ENCODE results near the gene ADD3.
"Not testable (repeated sequence)": the region's sequence is repeated elsewhere in the genome, so short reads cannot be mapped to it uniquely, and the experiment has no call there.

ADD3 gene

DNA sequence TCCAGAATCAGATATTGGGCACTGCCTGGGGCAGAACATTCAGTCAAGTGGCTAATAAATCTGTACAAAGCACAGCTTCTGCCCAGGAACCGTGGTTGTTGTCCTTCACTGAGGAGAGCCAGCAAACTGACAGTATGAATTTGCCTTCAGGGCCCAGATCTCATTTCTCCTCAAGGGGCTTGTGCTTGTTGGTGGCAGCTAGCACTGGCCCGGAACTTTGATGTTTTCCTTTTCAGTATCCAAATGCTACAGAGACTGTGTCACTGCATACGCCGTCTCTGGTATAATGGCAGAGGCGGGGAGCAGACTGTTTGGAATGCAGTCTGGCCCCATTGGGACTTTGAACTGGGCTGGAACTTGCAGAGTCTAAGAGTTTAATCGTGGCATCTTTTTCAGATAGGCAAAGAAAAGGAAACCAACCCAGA lies 30.4 kb upstream of the ADD3 start:
- no peak for DNase-seq (ENCODE audit: low read depth)

DNA sequence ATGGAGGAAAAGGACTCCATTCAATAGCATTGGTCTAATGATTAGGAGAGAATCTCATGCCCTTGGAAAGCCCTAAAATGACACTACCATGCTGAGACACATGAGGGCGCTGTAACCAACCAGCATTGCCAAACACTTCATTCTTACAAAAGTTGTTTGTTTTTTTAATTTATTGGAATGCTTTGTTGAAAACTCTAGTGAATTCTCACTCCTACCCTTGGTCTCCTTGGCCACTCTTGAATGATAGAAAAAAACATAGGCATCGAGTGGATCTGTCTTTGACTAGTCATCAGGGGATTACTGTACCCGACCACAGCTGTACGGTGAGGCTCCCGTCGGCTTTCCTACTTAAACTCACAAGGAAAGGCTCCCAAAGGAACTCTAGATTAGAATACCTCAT lies 29.3 kb upstream of the ADD3 start:
- no peak for DNase-seq (ENCODE audit: low read depth)

DNA sequence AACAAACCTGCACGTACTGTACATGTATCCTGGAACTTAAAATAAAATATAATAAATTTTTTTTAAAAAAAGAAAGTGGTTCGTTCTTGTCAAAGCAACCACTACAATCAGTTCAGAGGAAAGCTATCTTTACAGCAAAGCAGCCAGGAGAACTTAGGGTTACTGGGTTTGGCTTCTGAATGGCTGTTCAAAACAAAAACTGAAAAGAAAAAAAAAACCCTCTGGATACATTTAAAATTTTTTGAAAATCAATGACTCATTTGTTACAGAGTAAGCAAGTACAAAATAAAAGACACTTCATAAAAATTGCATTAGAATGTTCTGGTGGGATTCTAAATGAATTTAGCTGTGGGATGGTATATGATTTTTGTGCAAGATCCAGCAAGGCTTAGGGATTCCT lies 28.6 kb upstream of the ADD3 start:
- DNase-seq (ENCODE audit: low read depth) = no peak

DNA sequence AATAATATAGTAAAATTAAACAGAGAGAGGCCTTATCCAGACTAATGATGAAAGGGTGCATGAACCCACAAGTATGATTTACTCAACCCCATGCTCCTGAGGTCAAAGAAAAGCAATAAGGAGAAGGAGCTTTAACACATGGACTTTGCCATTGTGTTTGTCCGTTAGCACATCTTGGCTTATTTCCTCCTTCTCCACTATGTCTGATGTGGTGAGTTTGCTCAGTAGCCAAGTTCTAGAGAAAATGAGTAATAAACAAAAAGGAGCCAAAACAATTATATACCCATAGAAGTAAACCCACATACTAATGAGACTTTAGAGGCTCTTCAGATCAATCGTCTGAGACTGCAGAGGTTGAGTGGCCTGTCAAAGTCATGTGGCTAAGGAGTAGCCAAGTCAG lies 26.1 kb upstream of the ADD3 start:
- no peak for DNase-seq (ENCODE audit: low read depth)

DNA sequence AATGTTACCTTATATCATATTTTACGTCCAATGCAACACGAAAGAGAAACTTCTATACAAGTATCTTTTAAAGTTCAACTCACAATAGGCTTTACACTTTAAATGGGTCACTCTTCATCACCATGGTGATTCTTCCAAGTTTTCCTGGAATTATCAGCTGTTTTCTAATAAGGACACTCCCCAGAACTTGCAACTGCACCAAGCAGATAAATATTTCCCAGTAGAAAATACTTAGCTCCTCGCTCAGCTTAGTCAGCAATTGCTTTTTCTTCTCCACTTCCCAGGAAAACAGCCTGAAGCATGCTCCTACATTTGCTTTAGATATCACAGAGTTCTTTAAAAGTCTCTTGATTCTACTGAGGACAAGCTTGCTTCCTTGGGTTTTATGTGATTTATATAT lies 25.7 kb upstream of the ADD3 start:
- no peak for DNase-seq (ENCODE audit: low read depth)

DNA sequence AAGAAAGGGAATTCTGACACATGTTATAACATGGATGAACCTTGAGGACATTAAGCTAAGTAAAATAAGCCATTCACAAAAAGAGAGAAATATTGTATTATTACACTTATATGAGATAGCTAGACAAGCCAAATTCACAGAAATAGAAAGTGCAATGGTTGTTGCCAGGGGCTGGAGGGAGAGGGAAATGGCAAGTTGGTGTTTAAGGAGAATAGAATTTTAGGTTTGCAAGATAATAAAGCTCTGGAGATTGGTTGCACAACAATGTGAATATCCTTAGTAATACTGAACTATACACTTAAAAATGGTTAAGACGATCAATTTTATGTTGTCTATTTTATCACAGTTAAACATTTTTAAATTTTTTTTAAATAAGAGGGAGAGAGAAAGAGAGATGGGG lies 25.0 kb upstream of the ADD3 start:
- DNase-seq (ENCODE audit: low read depth) = no peak

DNA sequence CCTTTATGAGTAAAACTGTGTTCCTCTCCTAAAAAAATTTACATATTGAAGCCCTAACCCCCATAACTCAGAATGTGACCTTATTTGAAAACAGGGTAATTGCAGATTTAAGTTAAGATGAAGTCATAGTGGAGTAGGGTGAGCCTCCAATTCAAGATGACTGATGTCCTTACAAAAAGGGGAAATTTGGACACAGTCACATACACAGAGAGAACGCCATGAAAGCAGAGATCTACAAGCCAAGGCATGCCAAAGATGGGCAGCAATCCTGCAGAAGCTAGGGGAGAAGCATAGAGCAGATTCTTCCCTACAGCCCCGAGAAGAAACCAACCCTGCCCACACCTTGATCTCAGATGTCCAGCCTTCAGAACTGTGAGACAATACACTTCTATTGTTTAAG lies 23.8 kb upstream of the ADD3 start:
- DNase-seq (ENCODE audit: low read depth) = no peak

DNA sequence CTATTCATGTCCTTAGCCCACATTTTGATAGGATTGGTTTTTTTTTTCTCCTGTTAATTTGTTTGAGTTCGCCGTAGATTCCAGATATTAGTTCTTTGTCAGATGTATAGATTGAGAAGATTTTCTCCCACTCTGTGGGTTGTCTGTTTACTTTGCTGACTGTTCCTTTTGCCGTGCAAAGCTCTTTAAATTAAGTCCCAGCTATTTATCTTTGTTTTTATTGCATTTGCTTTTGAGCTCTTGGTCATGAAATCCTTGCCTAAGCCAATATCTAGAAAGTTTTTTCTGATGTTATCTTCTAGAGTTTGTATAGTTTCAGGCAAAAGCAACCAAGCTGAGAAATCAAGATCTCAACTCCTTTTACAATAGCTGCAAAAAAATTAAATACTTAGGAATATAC lies 22.0 kb upstream of the ADD3 start:
- not testable (repeated sequence) for DNase-seq (ENCODE audit: low read depth)

DNA sequence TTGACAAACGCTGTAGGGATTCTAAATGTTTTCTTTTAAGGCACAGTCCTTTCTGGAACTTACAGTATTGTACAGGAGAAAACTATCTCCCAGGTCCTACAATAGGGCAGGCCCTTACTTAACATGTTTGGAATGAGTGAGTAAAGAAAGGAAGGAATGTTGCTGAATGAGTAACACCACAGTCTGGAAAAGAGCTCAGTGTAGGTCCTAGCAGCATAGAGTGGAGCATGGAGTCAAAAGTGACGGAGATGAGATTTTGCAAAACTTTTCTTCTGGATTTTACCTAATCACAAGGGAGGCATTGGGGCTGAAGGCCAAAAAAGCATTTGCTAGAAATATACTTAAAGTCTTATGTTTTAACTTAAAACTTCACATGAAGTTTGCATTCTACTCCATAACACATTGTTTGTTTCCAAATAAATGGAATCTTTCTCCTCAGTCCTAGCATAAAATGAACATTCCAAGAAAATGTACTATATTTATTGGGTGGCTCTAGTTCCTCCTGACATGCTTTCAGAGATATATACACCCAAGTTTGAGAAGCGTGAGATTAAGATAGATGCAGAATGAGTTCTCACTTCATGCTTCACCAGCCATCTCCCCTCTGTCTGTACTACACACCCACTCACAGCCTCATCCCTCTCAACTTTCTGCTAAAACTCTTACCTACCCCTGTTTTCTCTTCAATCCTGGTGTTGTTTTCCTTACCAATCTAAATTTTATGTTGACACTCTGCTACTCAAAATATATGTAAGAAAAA lies 20.2 kb upstream of the ADD3 start:
- no peak for DNase-seq (ENCODE audit: low read depth)

DNA sequence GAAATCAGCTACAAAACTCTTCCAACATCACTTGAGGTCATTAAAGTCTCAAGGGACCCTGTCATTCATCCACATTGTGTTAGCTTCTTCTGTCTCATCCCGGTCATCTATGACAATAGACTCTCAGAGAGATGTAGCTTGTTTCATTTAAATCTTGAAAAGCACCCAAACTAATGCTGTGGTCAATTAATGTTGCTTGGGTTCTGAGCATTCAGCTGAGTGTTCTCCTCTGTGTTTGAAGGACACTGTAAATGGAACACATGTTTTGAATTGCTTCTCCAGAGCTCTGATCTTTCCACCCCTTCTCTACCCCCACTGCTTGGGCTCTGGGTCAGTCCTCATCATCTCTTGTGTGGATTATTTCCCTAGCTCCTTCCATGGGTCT lies 19.6 kb upstream of the ADD3 start:
- DNase-seq (ENCODE audit: low read depth) = no peak

DNA sequence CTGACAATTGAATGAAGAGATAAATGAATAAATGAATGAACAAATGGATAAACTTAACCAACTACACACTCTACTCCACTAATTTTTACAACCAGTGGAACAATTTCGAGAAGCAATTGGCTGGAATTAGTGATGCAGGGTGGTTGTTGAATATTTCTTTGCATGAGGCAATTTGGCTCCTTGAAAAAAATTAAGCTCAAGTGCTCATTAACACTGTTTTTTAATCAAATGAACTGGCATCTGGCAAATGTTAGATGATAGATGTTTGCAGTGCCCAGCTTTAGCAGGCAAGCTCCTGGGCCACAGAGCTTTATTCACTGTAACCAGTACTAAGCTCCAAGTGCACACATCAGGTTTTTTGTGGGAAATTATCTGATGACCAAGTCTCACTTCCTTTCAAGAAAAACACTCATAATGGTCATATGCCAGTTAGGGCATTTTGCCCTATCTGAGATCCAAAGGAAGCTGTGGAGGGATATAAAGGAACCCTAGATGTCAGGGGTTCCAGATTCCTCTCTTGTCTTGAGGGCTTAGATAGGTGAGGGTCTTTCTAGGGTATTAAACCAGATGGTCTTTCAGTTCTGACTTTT lies 16.4 kb upstream of the ADD3 start:
- DNase-seq (ENCODE audit: low read depth) = no peak

DNA sequence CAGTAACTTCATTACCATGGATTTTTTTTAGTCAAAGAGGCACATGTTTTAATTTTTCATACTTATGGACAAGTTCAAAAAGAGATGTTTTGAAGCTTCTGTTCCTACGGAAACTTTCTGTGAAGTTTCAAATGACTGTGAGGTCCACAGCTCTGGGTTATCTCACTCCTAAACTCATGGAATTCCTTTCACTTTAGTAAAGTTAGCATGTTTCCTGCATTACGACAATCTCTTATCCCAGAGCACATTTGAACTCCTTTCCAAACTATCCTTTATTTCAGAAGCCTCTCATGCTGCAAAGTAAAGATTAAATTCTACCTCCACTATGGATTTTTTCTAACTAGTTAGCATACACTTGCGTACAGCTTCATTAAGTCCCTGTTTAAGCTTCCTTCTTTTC lies 15.3 kb upstream of the ADD3 start:
- peak; percentile 72 for DNase-seq (ENCODE audit: low read depth)

DNA sequence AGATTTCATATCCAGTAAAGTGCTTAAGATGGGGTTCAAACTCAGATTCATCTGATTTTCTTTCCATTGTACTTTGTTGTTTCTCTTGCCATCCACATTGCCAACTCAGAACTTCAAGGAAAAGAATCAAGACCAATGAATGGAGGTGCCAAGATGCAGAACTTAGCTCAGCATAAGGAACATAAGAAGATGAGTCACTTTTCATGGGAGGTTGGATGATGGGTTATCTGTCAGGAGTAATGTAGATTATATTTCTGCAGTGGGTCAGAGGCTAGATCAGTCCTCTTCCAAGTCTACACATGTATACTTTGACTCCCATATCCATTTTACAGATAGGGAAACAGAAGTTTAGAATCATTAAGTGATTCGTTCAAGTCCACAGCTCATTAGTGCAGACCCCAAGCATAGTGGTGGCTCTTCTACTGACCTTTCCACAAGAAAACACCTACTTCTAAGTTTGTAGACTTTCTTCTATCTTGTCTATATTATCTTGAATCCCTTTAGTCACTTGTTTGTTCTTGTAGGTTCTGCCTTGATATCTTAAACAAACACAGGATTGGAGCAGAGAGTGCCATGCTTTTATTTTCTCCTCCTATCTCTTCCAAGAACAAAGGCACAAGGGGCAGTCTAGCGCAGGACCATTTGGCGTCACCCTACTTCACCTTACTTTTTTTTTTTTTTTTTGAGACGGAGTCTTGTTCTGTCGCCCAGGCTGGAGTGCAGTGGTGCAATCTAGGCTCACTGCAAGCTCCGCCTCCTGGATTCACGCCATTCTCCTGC lies 14.0 kb upstream of the ADD3 start:
- DNase-seq (ENCODE audit: low read depth) = no peak

DNA sequence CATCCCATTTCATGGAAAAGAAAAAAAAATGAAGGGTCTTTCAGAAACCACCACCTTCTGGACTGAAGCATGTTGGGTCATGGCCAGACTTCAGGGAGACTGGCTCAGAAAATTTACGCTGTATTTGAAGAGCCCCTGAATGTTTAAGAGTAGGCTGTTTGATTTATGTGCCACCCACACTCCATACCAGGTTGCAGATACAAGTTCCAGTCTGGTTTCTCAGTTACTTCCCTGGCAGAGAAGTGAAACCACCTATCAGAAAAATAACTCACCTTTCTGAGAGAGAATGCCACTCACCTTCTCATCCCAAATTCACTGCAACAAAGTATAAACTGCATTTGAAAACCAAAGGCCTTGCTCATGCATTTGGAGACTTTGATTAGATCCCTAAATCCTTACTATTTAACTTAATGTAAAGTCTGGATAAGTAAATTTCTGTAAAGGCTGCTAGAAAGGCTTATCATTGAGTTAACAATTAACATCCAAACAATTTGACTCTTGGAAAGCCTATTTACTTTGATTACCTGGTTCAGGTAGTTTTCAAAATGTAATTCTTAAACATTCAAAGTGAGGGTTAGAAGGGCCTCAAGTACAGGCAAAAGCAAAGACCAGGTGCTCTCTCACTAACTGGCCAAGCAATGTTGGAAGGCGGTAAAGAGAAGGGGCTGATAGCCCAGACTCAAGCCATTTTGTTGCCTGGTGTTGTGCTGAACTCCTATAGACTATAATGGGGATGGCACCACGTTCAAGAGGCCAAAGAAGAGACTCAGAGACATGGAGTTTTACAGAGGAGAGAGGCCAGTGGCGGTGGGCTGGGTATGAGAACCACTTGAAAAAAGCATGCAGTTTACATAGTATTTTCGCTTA lies 12.8 kb upstream of the ADD3 start:
- DNase-seq (ENCODE audit: low read depth) = no peak

DNA sequence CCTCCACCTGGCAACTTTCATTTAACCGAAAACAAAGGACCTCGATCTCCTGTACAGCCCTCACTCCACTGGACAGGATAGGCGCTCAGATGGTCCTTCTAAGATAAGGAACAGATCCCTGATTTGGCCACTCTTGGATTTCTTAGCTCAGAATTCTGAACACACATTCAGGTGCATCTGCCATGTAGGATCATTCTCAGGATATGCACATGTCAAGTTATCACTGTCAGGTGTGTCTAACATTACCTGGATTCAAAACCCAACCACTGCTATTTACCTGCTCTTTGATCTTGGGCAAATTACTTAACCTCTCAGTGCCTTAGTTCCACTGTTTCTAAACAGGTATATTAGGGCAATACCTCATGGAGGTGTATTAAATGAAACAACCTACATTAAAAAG lies 12.2 kb upstream of the ADD3 start:
- DNase-seq (ENCODE audit: low read depth) = no peak

DNA sequence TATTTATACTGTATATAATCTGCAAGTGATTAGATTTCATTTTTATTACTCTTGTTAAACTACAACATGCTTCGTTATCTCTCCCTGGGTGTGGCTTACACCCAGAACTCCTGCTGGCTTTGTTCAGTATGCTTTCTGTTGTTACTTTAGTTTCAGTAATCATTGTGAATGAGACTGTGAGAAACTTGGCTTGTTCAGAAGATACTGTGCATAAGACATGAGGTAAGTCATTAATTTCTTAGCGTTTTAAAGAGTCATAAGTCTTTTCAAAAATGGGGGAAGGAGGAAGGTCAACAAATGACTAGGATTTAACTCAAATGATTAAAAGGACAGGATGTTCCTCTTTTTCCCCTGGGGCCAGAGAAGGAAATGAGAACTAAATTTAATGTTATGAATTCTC lies 11.6 kb upstream of the ADD3 start:
- DNase-seq (ENCODE audit: low read depth) = no peak

DNA sequence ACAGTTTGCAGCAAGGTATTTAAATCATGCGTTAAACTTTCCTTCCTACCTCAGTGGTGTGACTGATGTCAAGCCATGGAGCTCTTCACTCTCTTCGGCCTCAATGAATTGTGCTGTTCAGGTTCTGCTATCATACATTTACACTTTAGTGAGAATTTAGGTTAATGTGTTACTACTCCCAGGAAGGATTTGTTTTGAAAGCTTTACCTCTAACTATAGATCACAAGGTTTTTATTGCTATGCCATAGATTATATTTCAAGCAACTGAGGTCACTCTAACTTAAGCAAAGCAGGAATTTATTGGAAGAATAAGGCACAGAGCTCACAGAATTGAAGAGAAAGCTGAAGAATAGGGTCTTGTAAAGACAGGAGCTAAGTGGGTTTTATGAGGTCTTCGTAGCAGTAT lies 11.0 kb upstream of the ADD3 start:
- DNase-seq (ENCODE audit: low read depth) = no peak

DNA sequence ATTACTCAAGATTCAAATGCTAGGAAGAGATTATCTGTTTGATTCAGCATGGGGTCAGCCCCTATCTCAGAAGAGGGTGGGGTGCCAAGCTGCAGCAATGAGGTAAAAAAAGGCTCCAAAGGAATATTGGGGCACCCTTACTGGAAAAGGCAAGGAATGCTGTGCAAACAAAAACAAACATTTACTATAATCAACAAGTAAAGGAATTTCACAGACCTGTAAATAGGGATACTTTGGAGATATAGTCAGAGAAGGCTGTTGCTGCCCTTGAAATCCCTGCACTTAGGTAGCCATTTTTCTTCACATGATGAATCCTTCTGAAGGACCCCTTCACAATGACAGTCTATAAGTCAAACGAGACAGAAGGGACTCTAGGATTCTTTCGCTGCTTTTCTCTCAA lies 10.6 kb upstream of the ADD3 start:
- DNase-seq (ENCODE audit: low read depth) = no peak

DNA sequence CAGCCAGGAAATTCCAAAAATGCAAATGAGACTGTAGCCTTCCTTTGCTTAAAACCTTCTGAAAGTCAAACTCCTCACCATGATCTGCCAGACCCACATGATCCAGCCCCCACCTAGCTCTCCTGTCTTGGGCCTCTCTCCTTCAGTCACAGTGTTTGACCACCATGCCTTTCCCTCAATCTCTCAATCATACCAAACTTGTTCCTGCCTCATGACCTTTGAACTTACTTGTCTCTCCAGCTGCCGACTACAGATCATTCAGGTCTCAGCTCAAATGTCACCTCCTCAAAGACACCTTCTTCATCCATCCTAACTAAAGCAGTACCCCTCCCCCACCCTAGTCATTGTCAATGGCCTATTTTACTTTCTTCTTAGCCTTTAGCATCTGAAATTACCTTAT lies 9.3 kb upstream of the ADD3 start:
- no peak for DNase-seq (ENCODE audit: low read depth)

DNA sequence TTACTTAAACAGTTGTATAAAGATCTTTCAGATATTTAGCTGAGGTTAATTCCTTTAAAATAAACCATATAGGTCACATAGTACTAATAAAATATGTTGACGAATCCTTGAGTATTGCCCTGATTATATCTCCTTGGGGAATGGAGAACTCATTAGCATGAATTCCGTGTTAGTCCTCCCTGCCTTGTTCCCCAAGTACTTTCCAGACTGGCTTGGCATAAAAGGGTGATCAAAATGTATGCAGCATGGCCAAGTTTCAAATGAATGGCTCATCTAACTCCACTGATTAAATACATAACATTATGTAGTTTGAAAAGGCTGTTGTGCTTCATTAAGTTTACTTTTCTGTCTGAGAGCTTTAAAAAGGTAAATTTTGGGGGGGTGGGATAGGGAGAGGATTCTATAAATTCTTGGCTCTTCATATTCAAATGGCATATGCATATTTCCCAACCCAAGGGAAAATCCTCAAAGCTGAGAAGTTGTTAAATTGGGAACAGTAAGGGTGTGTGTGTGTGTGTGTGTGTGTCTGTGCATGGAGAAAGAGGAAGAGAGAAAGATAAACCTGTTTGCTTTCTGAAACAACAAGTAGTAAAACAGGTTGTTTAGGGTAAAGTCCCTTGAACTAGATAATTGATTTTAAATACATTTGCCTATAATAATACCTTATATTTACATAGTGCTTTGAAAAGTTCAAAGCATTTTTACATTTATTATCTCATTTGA lies 4.8 kb upstream of the ADD3 start:
- DNase-seq (ENCODE audit: low read depth) = no peak

DNA sequence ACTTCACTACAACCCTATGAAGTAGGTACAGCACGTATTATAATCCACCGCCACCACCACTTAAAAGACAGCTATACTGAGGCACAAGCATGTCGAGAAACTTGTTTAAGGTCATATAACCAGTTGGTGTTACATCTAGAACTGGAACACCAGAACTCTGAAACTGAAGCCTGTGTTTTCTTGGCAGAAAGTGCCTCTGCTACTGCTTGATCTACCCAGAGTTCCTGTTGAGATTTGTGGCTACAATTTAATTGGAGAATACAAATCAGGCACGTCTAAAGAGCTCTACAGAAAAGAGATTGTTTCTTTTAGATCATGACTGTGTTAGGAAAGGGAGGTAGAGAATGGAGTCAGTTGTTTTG lies 4.3 kb upstream of the ADD3 start:
- no peak for DNase-seq (ENCODE audit: low read depth)

DNA sequence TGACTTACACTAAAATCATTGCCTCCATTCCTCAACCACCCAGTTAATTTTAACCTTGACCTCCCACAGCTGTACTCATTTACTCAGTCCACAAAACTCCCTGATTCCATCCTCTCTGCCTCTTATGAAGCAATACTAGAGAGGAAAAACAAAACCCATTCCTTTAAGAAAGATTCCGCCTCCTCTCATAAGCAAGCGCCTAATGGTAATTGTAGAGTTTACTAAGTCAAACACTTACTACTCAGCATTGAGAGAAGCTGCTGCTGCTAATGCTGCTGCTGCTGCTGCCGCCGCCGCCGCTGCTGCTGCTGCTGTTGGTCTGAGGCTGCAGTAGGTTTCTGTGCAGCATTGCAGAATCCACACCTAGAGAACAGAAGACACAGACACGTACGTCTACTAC lies 2.1 kb upstream of the ADD3 start:
- DNase-seq (ENCODE audit: low read depth) = peak; percentile 42

All from non-pigmented ciliary epithelial cell (primary cell).